Measurements from ENCODE around the gene VPREB3. TPM values are rescaled to one million over a fixed set of nuclear protein-coding genes. Genes with fewer than 3 reads are reported as not detected.

VPREB3 gene
- total RNA-seq, 1 experiment from 2014 or later = 0.88 TPM

DNA sequence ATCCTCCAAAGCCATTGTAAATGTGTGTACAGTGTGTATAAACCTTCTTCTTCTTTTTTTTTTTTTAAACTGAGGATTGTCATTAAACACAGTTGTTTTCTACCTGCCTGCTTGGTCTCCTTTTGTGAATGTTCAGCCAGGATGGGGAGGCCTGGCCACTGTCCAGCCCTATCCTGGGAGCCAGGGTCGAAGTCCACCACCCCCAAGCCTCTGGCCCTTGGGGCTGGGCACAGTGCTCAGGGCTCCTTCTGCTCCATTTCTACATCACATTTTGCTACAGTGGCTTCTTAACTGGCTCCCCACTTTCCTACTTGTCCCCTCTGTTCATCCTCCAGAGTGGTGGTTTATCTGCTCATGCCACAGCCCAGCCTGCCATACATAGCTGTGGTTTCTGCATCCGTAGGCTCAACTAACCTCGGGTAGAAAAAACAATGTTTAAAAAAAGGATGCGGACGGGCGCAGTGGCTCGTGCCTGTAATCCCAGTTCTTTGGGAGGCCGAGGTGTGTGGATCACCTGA, 30.0 kb upstream of the VPREB3 start:
- DNase-seq (ENCODE audit: low spot score) = no peak
- no peaks in the 10 kb centered on the region for H3K27me3 ChIP-seq (replicated peaks; ENCODE audit: insufficient read depth, low read depth, low read length, poor library complexity)
- peaks cover 11% of the 10 kb centered on the region for H3K4me1 ChIP-seq (ENCODE audit: insufficient read depth, low read length, poor library complexity, severe bottlenecking)
- no peaks in the 10 kb centered on the region for H3K9me3 ChIP-seq (ENCODE audit: low read depth, low read length, poor library complexity, severe bottlenecking)
- H3K27ac ChIP-seq (ENCODE audit: low read depth, low read length, poor library complexity, severe bottlenecking) = no peak overlapping the region
- H3K36me3 ChIP-seq (ENCODE audit: insufficient read depth, low read length, poor library complexity, severe bottlenecking) = no peaks in the 10 kb centered on the region
- ChIA-PET CTCF (no interaction called here), POLR2A (ENCODE audit: low non-redundant PET) (no interaction called here)
- intact Hi-C loops (cut with micrococcal nuclease; ENCODE audit: unreplicated experiment) = no loop called here
- no peak for TF ChIP-seq EZH2 (IDR thresholded peaks at IDR 0.05; ENCODE audit: borderline replicate concordance, low read depth, low read length, poor library complexity, severe bottlenecking)
- TF ChIP-seq, protein P1, sequence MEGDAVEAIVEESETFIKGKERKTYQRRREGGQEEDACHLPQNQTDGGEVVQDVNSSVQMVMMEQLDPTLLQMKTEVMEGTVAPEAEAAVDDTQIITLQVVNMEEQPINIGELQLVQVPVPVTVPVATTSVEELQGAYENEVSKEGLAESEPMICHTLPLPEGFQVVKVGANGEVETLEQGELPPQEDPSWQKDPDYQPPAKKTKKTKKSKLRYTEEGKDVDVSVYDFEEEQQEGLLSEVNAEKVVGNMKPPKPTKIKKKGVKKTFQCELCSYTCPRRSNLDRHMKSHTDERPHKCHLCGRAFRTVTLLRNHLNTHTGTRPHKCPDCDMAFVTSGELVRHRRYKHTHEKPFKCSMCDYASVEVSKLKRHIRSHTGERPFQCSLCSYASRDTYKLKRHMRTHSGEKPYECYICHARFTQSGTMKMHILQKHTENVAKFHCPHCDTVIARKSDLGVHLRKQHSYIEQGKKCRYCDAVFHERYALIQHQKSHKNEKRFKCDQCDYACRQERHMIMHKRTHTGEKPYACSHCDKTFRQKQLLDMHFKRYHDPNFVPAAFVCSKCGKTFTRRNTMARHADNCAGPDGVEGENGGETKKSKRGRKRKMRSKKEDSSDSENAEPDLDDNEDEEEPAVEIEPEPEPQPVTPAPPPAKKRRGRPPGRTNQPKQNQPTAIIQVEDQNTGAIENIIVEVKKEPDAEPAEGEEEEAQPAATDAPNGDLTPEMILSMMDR (conservative IDR thresholded peaks at IDR 0.05; ENCODE audit: low read depth, low read length) = no peak
- no peak overlapping the region for H3K4me3 ChIP-seq (ENCODE audit: low read depth, low read length, poor library complexity, severe bottlenecking)
- BruUV-seq (replicated peaks) = no TSS peak

DNA sequence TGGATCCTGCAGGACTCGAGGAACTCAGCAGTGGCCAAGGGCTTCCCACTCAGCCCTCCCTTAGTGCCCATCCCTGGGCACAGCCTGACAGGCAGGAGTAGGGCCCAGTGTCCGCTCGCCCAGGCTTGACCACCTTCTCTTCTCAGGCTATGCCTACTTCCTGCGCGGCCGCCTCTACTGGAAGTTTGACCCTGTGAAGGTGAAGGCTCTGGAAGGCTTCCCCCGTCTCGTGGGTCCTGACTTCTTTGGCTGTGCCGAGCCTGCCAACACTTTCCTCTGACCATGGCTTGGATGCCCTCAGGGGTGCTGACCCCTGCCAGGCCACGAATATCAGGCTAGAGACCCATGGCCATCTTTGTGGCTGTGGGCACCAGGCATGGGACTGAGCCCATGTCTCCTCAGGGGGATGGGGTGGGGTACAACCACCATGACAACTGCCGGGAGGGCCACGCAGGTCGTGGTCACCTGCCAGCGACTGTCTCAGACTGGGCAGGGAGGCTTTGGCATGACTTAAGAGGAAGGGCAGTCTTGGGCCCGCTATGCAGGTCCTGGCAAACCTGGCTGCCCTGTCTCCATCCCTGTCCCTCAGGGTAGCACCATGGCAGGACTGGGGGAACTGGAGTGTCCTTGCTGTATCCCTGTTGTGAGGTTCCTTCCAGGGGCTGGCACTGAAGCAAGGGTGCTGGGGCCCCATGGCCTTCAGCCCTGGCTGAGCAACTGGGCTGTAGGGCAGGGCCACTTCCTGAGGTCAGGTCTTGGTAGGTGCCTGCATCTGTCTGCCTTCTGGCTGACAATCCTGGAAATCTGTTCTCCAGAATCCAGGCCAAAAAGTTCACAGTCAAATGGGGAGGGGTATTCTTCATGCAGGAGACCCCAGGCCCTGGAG, 29.3 kb upstream of the VPREB3 start:
- no TSS peak for BruUV-seq (replicated peaks)
- H3K9me3 ChIP-seq (ENCODE audit: low read depth, low read length, poor library complexity, severe bottlenecking) = no peaks in the 10 kb centered on the region
- H3K27me3 ChIP-seq (replicated peaks; ENCODE audit: insufficient read depth, low read depth, low read length, poor library complexity) = no peaks in the 10 kb centered on the region
- H3K27ac ChIP-seq (ENCODE audit: low read depth, low read length, poor library complexity, severe bottlenecking) = no peak overlapping the region
- H3K4me1 ChIP-seq (ENCODE audit: insufficient read depth, low read length, poor library complexity, severe bottlenecking) = peaks cover 7% of the 10 kb centered on the region
- no peaks in the 10 kb centered on the region for H3K36me3 ChIP-seq (ENCODE audit: insufficient read depth, low read length, poor library complexity, severe bottlenecking)
- no peak for TF ChIP-seq EZH2 (IDR thresholded peaks at IDR 0.05; ENCODE audit: borderline replicate concordance, low read depth, low read length, poor library complexity, severe bottlenecking)
- TF ChIP-seq, protein P1 (conservative IDR thresholded peaks at IDR 0.05; ENCODE audit: low read depth, low read length) = no peak
- intact Hi-C loops (cut with micrococcal nuclease; ENCODE audit: unreplicated experiment) = no loop called here
- no peak for DNase-seq (ENCODE audit: low spot score)
- ChIA-PET CTCF (no interaction called here), POLR2A (ENCODE audit: low non-redundant PET) (no interaction called here)
- H3K4me3 ChIP-seq (ENCODE audit: low read depth, low read length, poor library complexity, severe bottlenecking) = no peak overlapping the region

DNA sequence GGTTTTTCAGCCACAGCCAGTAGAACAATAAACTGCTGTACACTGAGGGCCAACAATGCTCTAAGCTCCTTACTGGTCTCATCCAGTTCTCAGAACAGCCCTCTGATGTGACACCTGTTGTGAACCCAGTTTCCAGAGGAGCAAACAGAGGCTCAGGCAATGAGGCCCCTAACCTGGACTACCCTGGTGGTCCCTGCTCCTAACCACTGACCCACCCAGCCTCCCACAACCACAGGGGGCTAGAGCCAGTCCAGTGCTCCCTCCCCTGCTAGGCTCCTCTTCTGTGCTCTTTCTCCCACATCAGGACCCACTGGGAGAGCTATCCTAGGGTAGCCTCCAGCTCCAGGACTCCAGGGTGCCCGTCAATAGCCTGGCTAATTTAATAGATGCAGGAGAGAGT, 28.5 kb upstream of the VPREB3 start:
- H3K9me3 ChIP-seq (ENCODE audit: low read depth, low read length, poor library complexity, severe bottlenecking) = no peaks in the 10 kb centered on the region
- POLR2A ChIA-PET (ENCODE audit: low non-redundant PET) = no interaction called here
- peaks cover 4% of the 10 kb centered on the region for H3K4me1 ChIP-seq (ENCODE audit: insufficient read depth, low read length, poor library complexity, severe bottlenecking)
- no peak for DNase-seq (ENCODE audit: low spot score)
- no TSS peak for BruUV-seq (replicated peaks)
- no peaks in the 10 kb centered on the region for H3K27me3 ChIP-seq (replicated peaks; ENCODE audit: insufficient read depth, low read depth, low read length, poor library complexity)
- H3K36me3 ChIP-seq (ENCODE audit: insufficient read depth, low read length, poor library complexity, severe bottlenecking) = no peaks in the 10 kb centered on the region
- intact Hi-C loops (cut with micrococcal nuclease; ENCODE audit: unreplicated experiment) = no loop called here
- no peak overlapping the region for H3K27ac ChIP-seq (ENCODE audit: low read depth, low read length, poor library complexity, severe bottlenecking)
- TF ChIP-seq, protein P1 (conservative IDR thresholded peaks at IDR 0.05; ENCODE audit: low read depth, low read length) = no peak
- no peak for TF ChIP-seq EZH2 (IDR thresholded peaks at IDR 0.05; ENCODE audit: borderline replicate concordance, low read depth, low read length, poor library complexity, severe bottlenecking)
- CTCF ChIA-PET = no interaction called here
- H3K4me3 ChIP-seq (ENCODE audit: low read depth, low read length, poor library complexity, severe bottlenecking) = no peak overlapping the region

Measured in A673 (cell line).